Vagina (tissue), 2 donors: ENCODE data around the gene COBLL1. TPM values are rescaled to one million over a fixed set of nuclear protein-coding genes. Genes with fewer than 3 reads are reported as not detected.

ENCODE experiments used
- DNase-seq, 2 donors: peaks; one replicate each; pipeline ENCODE4 v3.0.0-alpha.2; 2017; ENCODE audit errors: extremely low spot score in 2 of 2
- H3K27ac ChIP-seq: fragments of 200-600 bp; sonication (generic); one replicate; pipeline ENCODE4 v1.5.1; 2019
- H3K27me3 ChIP-seq: fragments of 200-600 bp; sonication (generic); one replicate; pipeline ENCODE4 v1.5.1; 2019
- H3K36me3 ChIP-seq, 2 donors: fragments of 200-600 bp; sonication (generic); one replicate each; pipeline ENCODE4 v1.5.1; 2017 to 2019
- H3K4me1 ChIP-seq: fragments of 200-600 bp; sonication (generic); one replicate; pipeline ENCODE4 v1.5.1; 2019
- H3K4me3 ChIP-seq, 2 donors: fragments of 200-600 bp; sonication (generic); 1 replicate in 1 of 2; 2 replicates in 1 of 2; pipeline ENCODE4 v1.5.1; 2016 to 2019
- H3K9me3 ChIP-seq: fragments of 200-600 bp; sonication (generic); one replicate; pipeline ENCODE4 v1.5.1; 2019
- POLR2A ChIP-seq, 2 donors: fragments of 450-650 bp; IDR thresholded peaks; one replicate each; pipeline ENCODE4 v1.6.1; 2017; ENCODE audit warnings: antibody characterized with exemption in 2 of 2, mild to moderate bottlenecking in 2 of 2, moderate library complexity in 2 of 2
- POLR2AphosphoS5 ChIP-seq, 2 donors: sonication (generic); formaldehyde crosslinking; IDR thresholded peaks; one replicate each; pipeline ENCODE4 v1.9.0; 2017; ENCODE audit warnings: antibody characterized with exemption in 2 of 2, mild to moderate bottlenecking in 2 of 2, low read depth in 1 of 2; ENCODE audit not compliant: insufficient read depth in 1 of 2
- intact Hi-C: fragments of 100-400 bp; cut with DNase I; formaldehyde crosslinking; loops from one replicate; pipeline ENCODE4 v1.15.1; 2023
- total RNA-seq: library from RNA; depleted of rRNA; stranded (reverse); fragments of >200 nt; gene quantifications from one replicate; pipeline ENCODE4 v1.2.3, GENCODE V29; 2016
- TF ChIP-seq, protein P1 (sequence below), 3 experiments: fragments of 450-650 bp in 2 of 3; fragments of 200-600 bp in 1 of 3; sonication (generic) in 1 of 3; IDR thresholded peaks; one replicate each; pipeline ENCODE4 v1.5.1; 2017 to 2019; ENCODE audit warnings: antibody characterized with exemption in 3 of 3, mild to moderate bottlenecking in 2 of 3, moderate library complexity in 2 of 3

The COBLL1 gene
- total RNA-seq, 1 donor from 2014 or later = 79.6 TPM

DNA sequence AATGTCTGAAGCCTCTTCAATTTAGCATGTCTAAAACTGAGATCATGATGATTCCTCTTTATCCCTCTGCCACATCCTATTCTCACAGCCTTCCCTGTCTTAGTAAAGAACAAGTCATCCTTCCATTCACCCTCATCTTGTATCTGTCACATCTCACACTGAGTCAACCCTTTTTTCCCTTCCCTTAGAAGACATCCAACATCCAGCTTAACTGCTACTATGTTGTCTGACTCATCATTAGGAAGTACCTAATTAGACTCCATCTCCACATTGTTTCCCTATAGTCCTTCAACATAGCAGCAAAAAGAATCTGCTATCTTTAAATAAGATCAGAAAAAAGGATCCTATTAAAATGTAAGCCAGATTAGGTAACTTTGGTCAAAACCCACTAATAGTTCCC, 135.1 kb downstream of the COBLL1 start:
- Histone ChIP-seq H3K36me3 (peaks cover 0 to 5% of the 10 kb centered on the region in 2 donors), H3K9me3 (no peaks in the 10 kb centered on the region), H3K27me3 (no peaks in the 10 kb centered on the region), H3K27ac (no peak overlapping the region), H3K4me1 (no peaks in the 10 kb centered on the region), H3K4me3 (no peak overlapping the region)
- no peak for TF ChIP-seq POLR2A (IDR thresholded peaks at IDR 0.05)
- TF ChIP-seq, protein P1, sequence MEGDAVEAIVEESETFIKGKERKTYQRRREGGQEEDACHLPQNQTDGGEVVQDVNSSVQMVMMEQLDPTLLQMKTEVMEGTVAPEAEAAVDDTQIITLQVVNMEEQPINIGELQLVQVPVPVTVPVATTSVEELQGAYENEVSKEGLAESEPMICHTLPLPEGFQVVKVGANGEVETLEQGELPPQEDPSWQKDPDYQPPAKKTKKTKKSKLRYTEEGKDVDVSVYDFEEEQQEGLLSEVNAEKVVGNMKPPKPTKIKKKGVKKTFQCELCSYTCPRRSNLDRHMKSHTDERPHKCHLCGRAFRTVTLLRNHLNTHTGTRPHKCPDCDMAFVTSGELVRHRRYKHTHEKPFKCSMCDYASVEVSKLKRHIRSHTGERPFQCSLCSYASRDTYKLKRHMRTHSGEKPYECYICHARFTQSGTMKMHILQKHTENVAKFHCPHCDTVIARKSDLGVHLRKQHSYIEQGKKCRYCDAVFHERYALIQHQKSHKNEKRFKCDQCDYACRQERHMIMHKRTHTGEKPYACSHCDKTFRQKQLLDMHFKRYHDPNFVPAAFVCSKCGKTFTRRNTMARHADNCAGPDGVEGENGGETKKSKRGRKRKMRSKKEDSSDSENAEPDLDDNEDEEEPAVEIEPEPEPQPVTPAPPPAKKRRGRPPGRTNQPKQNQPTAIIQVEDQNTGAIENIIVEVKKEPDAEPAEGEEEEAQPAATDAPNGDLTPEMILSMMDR (IDR thresholded peaks at IDR 0.05) = no peak
- TF ChIP-seq POLR2AphosphoS5 (IDR thresholded peaks at IDR 0.05; ENCODE audit: insufficient read depth in 1 of 2, low read depth in 1 of 2) = no peak
- no peak for DNase-seq
- intact Hi-C loops = no loop called here

DNA sequence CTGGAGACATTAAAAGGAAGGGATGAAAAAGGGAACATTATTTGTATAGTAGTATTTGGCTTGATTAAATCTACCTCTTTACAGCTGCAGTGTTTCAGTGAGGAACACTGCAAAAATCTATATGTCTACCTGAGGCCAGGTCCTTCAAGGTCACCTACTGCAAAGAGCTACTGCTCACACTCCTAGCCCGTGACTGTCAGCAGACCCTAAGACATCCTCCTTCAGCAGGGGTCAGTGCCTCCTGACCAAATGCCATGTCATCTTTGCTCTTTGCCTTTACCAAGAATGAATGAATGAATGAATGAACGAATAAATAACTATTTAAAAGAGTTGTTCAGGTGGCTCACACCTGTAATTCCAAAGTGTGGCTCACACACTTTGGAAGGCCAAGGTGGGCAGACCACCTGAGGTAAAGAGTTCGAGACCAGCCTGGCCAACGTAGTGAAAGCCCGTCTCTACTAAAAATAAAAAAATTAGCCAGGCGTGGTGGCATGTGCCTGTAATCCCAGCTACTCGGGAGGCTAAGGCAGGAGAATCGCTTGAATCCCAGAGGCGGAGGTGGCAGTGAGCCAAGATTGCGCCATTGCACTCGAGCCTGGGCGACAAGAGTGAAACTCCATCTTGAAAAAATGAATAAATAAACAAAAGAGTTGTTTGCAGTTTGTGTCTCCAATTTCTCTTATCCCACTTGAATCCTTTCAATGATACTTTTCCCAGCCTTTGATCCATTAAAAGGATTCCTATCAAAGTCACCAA, 136.0 kb downstream of the COBLL1 start:
- Histone ChIP-seq H3K4me1 (no peaks in the 10 kb centered on the region), H3K27me3 (no peaks in the 10 kb centered on the region), H3K27ac (no peak overlapping the region), H3K4me3 (no peak overlapping the region), H3K36me3 (peaks cover 0 to 5% of the 10 kb centered on the region in 2 donors), H3K9me3 (no peaks in the 10 kb centered on the region)
- intact Hi-C loops = no loop called here
- DNase-seq = no peak
- TF ChIP-seq POLR2A (IDR thresholded peaks at IDR 0.05) (no peak), POLR2AphosphoS5 (IDR thresholded peaks at IDR 0.05; ENCODE audit: insufficient read depth in 1 of 2, low read depth in 1 of 2) (no peak)
- TF ChIP-seq, protein P1 (IDR thresholded peaks at IDR 0.05) = no peak

DNA sequence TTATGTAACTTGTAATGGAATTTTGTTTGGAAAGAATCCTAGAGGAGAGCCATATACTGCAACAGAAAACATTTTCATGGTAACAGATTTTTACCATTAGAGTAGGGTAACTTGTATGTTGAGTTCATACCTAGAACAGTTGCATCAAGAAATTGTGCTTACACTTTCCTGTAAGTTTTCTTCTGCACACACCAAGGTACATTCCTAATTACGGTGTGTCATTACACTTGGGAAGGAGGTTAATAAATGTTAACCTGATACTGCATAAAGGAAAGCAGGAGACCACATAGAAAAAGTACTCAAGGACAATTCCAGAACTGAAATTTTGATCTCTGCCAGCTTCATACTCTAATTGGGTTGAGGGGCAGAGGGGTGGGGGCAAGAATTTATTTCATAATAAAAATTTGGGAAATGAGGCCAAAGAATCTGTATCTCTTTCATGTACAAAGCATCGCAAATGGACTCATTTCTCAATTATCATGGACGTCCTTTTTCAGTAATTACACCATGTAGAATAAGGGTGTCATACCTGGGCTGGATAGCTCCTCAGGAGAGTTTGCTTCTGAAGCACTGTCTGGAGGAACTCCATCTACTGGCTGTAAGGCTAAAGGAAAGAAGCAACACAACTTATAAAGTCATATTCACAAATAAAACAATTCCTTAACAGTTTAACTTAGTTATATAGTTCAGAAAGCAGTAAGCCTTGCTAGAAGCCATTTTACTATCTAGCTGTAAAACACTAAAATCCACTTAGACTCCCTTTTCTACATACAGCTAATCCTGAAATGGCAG, 137.5 kb downstream of the COBLL1 start:
- TF ChIP-seq POLR2AphosphoS5 (IDR thresholded peaks at IDR 0.05; ENCODE audit: insufficient read depth in 1 of 2, low read depth in 1 of 2) (no peak), POLR2A (IDR thresholded peaks at IDR 0.05) (no peak)
- TF ChIP-seq, protein P1 (IDR thresholded peaks at IDR 0.05) = no peak
- Histone ChIP-seq H3K27me3 (no peaks in the 10 kb centered on the region), H3K4me1 (no peaks in the 10 kb centered on the region), H3K9me3 (no peaks in the 10 kb centered on the region), H3K36me3 (peaks cover 0 to 17% of the 10 kb centered on the region in 2 donors), H3K4me3 (no peak overlapping the region), H3K27ac (no peak overlapping the region)
- intact Hi-C loops = no loop called here
- no peak for DNase-seq

DNA sequence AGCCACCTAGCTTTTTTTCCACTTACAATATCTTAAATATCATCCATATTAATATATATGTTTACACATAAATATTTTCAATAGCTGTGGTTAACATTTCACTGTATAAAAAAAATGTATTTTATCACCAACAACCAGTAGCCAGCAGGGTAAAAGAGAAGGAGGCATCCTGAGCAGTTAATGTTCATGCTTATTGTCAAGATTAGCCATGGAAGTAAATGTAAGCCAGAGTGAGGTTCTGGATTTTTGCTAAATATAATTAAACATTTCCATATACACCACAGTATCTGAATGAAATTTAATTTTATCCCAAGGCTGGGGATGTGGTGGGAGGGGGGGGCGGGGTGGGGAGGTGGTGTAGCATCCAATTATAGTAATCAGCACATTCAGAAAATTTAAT, 140.1 kb downstream of the COBLL1 start:
- H3K27ac ChIP-seq = no peak overlapping the region
- no peak overlapping the region for H3K4me3 ChIP-seq
- TF ChIP-seq POLR2A (IDR thresholded peaks at IDR 0.05) = no peak
- TF ChIP-seq POLR2AphosphoS5 (IDR thresholded peaks at IDR 0.05; ENCODE audit: insufficient read depth in 1 of 2, low read depth in 1 of 2) = no peak
- TF ChIP-seq, protein P1 (IDR thresholded peaks at IDR 0.05) = no peak
- H3K27me3 ChIP-seq = no peaks in the 10 kb centered on the region
- H3K36me3 ChIP-seq = peaks cover 0 to 19% of the 10 kb centered on the region in 2 donors
- DNase-seq = no peak
- H3K9me3 ChIP-seq = no peaks in the 10 kb centered on the region
- no peaks in the 10 kb centered on the region for H3K4me1 ChIP-seq
- intact Hi-C loops = no loop called here
